GM10248 (cell line): Measurements from ENCODE around the gene NEU4.
A peak's percentile ranks its signal among the peaks of the same experiment; 100 is the strongest.
"Not testable (repeated sequence)": the region's sequence is repeated elsewhere in the genome, so short reads cannot be mapped to it uniquely, and the experiment has no call there.

Source experiments
- CTCF ChIA-PET: fragments of 300-600 bp; sonication (Branson Sonifier 250); formaldehyde crosslinking; extraction: SDS; loops from one replicate; lab custom pipeline; 2021; ENCODE audit warnings: antibody characterized with exemption; lab: Yijun Ruan, JAX
- POLR2A ChIA-PET: fragments of 350-650 bp; sonication (Branson Sonifier 250); formaldehyde crosslinking; extraction: SDS; loops from one replicate; lab custom pipeline; 2020; ENCODE audit warnings: antibody characterized with exemption; lab: Yijun Ruan, JAX
- DNase-seq: peaks from one replicate; pipeline ENCODE4 v3.0.0; 2012; ENCODE audit errors: extremely low spot score
- CTCF ChIP-seq: IDR thresholded peaks from 2 replicates; pipeline ENCODE4 v1.5.1; 2012; ENCODE audit warnings: mild to moderate bottlenecking, low read depth; ENCODE audit errors: extremely low read depth, missing control alignments, control extremely low read depth

NEU4 gene

DNA sequence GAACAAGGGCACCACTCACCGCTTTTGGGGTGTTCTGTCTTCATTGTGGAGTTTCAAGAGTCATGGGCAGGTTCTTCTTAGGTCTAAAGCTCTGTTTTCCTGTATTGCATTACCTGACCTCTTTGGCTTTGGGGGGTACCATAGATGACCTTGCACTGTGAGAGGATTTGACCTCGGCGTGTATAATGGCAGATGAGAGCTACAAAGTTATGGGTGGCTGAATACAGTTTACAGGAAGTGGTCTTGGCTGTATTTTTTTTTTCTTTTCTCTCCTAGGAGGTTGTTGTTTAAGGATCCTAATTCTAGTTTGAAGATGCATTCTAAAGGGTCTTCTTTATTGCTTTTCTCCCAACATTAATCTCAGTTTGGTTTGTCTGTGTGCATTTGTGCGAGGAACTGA lies 20.9 kb upstream of the NEU4 start:
- no peak for TF ChIP-seq CTCF
- POLR2A ChIA-PET: no interaction called here
- DNase-seq: no peak
- CTCF ChIA-PET: interaction anchor here (1.0 to 2.4 kb wide), 5 partner anchors 9 to 81 kb away, joined by 3 to 8 read pairs (median 3); partner anchors contain the start of gene D2HGDH

- ChIA-PET CTCF (interaction anchor here (0.8 to 2.4 kb wide), 5 partner anchors 10 to 80 kb away, joined by 3 to 8 read pairs (median 3); no protein-coding TSS in a partner anchor), POLR2A (no interaction called here)
- DNase-seq: peak; percentile 34
- no peak for TF ChIP-seq CTCF
Measured at GRCh38 chr2:241788572-241788971, 20.4 kb upstream of the NEU4 start.

DNA sequence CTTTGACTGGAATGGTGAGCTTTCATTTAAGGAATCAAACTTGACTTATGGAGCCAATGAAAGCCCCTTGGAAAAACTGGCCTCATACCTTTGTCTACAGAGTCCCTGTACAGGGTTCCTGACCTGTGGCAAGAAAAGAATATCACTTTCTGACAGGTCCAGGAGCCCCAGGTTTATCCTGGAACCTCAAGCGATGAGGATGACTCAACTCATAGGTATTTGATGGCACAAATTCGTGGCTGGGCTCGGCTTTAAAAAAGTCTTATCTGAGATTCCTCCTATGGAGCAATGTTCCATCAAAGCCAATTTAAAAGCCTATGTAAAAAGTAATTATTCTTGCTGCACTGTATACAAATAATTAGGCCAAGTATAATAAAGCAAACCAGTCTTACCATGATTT lies 17.6 kb upstream of the NEU4 start:
- CTCF ChIA-PET, DNase-seq, POLR2A ChIA-PET: not testable (repeated sequence)

DNA sequence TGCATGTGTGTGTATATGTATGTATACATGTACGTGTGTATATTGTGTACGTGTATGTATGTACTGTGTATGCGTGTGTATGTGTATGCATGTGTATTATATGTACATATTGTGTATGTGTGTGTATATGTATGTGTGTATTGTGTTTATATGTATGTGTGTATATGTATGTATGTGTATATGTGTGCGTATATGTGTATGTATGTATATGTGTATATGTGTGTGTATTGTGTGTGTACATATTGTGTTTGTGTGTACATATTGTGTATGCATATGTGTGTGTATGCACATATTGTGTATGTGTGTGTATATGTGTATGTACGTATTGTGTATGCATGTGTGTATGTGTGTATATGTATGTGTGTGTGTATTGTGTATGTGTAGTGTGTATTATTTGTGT lies 15.6 kb upstream of the NEU4 start:
- ChIA-PET CTCF (interaction anchor here (1.6 kb wide), 1 partner anchor 60 kb away, joined by 3 read pairs; no protein-coding TSS in a partner anchor), POLR2A (no interaction called here)
- TF ChIP-seq CTCF: no peak
- no peak for DNase-seq

DNA sequence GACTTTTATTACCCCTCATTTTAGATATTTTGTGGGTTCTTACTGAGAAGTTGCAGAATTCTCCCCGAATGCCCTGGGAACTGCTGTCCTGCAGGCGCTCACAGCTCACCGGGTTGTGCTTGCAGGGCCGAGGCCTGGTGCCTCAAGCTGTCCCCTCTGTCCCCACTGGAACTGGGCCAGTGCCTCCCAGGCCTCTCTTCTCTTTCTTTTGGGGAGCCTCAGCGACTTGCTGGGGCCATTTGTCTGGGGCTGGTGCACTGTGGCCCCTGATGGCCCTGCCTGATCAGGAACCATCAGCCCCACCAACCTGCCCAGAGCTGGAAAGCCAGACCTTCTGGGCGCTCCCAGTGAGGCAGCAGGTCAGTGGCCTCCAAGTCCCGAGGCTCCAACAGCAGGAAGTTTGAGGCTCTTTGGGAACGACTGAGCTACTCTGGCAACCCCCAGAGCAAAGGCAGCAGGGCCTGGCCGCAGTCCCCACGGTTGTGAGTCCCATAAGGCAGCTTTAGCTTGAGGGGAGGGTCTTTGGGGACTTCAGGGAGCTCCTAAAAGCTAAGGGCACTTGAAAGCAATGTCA lies 14.7 kb upstream of the NEU4 start:
- TF ChIP-seq CTCF: no peak
- DNase-seq: no peak
- ChIA-PET POLR2A (no interaction called here), CTCF (interaction anchor here (1.0 to 1.6 kb wide), 3 partner anchors 10 to 84 kb away, joined by 3 read pairs; no protein-coding TSS in a partner anchor)

GRCh38 chr2:241795021-241795999 lies 13.7 kb upstream of the NEU4 start:
- DNase-seq: no peak
- ChIA-PET POLR2A (no interaction called here), CTCF (interaction anchor here (1.6 to 1.7 kb wide), 2 partner anchors 9 to 62 kb away, joined by 3 to 4 read pairs; no protein-coding TSS in a partner anchor)
- TF ChIP-seq CTCF: no peak
